ENCODE results near the gene LGALS9.
"Not testable (repeated sequence)": the region's sequence is repeated elsewhere in the genome, so short reads cannot be mapped to it uniquely, and the experiment has no call there.

Gene LGALS9

DNA sequence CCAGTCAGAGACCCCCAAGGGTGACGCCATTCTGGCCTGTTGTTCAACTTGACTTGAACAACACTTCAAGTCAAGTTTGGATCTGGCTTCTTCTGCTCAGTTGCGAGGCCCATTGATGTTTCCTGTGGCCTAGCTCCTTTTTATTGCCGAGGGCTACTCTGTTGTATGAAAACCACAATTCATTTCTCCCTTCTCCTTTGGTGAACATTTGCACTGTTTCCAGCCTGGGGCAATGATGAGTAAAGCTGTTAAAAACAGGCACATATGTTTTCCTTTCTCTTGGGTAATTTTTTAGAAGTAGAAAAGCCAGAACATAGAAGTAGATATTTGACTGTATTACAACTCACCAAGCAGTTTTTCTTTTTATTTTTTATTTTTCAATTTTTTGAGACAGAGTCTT, 1.7 kb upstream of the LGALS9 start:
- not testable (repeated sequence) for DNase-seq (ENCODE audit: low read depth, low spot score)

DNA sequence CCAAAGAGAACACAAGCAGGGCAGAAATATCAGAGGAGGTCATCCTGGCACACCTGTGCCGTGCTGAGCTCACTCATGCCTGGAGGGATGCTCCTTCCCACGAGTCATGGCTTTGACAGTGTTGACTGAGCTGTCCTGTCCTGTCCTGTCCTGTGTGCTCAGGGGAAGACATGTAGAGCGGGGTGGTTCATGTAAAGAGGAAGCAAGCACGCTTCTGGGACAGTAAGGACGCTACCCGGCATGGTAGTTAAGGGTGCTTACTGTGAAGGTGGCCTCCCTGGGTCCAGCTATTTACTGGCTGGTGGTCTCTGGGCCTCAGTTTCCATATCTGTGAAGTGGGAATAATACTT, 398 bp downstream of the LGALS9 start:
- DNase-seq (ENCODE audit: low read depth, low spot score) = no peak

DNA sequence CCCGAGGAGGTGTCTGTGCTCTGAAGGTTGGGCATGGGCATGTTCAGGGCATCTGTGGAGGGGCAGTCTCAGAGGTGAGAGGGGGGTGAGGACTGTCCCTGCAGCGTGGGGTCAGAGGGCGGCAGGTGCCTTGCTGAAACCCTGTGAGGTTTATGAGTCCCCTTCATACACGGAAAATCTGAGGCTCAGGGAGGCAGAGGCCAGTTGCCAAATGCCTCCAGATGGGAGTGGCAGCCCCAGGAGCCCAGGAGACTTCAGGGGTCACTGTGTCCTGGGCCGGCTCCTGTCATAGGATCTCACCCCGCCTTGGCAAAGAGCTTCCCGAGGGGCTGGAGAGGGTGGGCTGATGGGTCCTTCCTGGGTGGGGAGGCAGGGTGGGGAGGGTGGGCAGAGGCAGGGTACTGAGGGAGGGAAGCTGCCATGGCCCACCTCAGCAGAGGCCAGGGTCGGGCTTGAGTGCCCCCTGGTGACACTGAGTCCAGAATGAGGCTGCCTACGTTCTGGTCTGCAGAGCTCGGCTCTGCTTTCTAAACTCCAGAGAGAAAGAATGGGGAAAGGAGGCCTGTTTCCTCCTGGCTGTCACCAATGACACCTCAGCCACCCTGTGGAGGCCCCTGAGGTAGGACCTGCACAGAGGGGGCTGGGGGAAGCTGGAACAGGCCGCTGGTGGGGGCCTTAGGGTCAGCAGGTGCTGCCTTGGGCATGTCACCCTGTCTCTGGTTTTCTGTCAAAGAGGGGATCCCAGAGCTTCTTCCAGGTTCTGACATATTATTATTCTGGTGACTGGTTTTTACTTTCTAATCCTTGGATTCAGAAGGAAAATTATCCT, 1.1 kb downstream of the LGALS9 start:
- DNase-seq (ENCODE audit: low read depth, low spot score) = no peak

DNA sequence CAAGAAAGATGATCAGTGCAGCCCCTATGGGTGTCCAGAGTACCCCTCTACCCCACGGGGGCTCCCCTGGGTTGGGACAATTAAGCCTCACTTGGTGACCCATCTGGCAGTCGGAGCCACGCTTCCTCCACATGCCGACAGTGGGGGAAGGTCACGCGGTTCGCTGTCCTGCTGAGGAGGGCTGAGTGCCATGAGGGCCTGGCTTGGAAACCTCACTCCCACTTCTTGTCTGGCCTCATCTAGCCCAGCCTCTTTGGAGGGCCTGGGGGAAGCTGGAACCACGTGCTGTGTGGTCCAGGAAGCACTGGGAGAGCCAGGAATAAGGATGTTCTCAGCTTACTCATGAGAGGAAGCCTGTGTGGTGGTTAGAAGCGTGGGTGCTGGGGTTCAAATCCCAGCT, 1.8 kb downstream of the LGALS9 start:
- DNase-seq (ENCODE audit: low read depth, low spot score) = peak; percentile 10

DNA sequence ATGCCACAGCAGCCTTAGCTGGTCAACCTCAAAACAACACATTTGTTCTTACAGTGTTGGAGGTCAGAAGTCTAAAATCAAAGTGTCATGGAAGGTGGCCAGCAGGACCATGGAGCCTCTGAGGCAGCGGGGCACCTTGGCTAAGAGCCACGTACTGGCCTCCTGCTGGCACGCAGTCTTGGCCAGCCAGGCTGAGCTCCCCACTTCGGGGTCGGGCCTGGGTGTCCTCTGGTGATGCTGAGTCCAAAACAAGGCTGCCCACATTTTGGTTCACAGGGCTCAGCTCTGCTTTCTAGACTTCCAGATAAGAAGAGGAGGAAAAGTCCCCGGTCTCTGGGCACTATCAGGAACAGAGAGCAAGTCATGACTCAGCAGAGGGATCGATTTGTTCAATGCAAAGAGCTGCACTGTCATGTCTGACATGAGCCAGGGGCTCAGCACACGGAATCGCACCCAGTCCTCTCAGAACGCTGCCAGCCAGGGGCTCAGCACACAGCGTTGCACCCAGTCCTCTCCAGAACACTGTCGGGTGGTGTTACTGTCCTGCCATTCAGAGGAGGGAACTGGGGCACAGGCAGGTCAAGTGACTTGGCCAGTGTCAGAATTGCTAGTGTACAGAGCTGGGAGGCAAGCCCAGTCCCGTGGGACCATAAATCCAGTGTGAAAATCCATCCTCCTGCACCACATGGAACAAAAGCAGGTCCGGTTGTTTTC, 2.5 kb downstream of the LGALS9 start:
- no peak for DNase-seq (ENCODE audit: low read depth, low spot score)

DNA sequence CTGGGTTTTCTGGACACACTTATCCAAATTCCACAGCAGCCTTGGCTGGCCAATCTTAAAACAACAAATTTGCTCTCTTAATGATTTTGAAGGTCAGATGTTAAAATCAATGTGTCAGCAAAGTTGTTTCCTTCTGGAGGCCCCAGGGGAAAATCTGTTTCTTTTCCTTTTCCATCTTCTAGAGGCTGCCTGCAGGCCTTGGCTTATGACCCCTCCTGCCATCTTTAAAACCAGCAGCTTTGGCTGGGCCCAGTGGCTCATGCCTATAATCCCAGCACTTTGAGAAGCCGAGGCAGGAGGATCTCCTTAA, 3.0 kb downstream of the LGALS9 start:
- DNase-seq (ENCODE audit: low read depth, low spot score) = no peak

DNA sequence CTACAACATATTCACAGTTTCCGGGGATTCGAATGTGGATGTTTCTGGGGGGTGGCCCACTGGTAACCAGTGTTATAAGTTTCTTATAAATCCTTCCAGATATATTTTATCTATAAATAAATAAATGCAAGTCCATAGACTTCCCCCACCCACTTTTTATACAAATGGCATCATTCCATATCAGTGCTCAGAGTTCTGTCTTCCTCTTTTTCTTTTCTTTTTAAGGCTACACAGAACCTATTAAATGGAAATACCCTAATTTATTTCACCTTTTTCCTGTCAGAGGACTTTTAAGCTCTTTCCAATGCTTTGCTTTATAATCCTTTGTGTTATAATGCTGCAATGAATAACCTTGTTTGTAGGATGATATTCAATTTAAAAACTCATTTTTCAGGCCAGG, 3.8 kb downstream of the LGALS9 start:
- no peak for DNase-seq (ENCODE audit: low read depth, low spot score)

DNA sequence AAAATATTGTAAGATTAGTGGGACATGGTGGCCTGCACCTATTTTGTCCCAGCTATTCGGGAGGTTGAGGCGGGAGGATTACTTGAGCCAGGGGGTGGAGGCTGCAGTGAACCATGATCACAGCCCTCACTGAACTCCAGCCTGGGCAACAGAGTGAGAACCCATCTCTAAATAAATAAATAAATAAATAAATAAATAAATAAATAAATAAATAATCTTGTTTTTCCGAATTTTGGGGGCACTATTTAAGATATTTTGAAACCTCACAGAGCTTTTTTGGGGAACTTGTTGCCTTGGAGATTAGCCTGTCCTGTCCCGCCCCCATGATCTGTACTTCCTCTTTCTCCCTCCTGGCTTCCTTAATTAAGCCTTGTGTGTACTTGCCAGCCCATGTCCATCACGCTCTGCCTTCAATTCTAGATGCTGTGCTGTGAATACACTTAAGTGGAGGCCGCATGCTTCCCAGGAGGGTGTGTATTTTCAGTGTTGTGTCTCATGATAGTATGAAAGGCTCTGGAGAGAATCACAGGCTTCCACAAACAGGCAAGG, 4.4 kb downstream of the LGALS9 start:
- DNase-seq (ENCODE audit: low read depth, low spot score) = no peak

DNA sequence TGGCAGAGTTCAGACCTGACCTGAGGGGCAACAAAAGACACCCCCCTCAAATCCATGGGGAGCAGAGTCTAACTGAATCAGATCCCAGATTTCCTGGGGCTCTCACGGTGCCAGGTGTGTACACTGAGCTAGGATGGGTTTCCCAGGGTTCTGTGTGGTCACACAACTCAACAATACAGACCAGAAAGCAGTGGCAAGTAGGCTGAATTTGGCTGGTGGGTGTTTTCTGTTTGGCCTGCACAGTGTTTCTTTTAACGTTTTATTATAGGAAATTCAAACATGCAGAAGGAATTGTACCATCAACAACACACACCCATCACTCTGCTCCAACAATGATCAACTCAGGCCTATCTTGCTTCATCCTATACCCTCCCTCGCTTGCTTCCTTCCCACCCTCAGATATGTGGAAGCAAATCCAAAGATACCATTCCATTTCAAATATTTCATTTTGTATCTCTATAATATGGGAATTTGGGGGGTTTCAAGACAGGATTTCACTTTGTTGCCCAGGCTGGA, 5.1 kb downstream of the LGALS9 start:
- DNase-seq (ENCODE audit: low read depth, low spot score) = not testable (repeated sequence)

DNA sequence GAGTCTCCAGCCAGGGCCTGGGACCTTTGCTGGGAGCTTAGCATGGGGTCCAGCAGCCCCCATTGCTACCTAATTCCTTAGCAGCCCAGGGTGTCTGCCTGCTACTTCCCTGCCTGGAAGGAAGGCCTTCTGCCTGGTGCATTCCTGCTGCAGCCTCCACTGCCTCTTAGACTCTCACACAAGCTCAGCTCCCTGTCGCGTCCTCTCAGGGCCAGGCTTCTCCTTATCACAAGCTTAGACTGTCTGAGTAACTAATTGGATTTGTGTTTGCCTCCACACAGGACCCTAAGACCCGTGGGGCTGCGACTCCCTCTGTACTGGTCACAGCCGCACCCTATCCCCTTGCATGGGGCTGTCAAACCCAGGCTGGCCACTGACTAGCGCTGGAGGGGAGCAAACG, 6.8 kb downstream of the LGALS9 start:
- DNase-seq (ENCODE audit: low read depth, low spot score) = not testable (repeated sequence)

DNA sequence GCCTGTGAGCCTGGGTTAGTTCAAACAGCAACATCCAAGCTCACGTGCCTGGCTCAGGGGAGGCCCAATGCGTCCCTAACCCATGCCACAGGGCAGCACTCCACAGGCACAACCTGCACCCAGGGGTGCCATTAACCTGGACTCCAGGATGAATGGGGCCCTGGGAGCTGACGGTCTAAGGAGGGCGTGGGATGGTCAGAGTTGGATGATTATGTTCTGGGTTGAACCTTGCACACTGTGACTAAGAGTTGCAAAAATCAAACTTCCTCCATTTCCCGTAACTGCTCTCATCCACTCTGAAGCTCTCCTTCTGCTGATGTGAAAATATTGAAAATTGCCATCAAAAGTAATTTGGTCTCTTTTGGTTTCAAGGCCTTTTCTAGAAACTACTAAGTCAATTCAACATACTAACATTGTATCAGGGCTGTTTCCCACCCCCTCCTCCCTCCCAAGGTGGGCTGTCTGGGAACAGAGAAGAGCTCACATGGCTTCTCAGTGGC, 7.5 kb downstream of the LGALS9 start:
- DNase-seq (ENCODE audit: low read depth, low spot score) = not testable (repeated sequence)

DNA sequence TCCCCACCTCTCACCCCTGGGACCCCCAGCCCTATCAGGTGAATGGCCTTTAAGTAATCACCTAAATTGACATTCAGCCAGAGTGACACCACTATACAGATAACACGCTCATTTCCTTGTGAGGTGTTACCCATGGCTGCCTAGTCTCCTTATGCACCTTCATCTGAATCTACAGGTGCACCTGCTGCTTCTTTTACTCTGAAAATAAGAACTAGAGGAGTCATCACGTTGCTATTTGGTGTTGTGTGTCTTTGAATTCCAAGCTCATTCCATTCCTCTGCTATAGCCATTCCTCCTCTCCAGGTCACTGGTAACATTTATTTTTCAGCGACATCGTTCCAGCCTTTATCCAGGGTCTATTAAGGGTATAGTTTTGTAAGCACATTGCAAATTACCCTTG, 9.8 kb downstream of the LGALS9 start:
- no peak for DNase-seq (ENCODE audit: low read depth, low spot score)

DNA sequence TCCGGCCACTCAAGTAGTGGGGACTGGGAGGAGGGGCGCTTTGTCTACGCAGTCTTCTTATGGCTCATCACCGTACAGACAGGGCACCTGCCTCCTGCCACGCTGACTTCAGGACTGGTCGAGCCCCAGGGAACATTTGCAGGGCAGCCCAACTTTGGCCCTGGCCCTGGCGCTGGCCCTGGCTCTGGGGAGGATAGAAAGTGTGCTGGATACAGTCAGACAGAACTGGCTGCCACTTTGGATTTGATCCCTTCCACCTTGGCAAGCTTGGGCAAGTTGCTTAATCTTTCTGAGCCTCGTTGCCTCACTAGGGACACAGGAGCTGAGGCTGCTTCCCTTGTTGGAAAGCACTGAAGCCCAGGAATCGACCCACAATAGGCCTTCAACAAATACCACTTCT, 13.6 kb downstream of the LGALS9 start:
- no peak for DNase-seq (ENCODE audit: low read depth, low spot score)

DNA sequence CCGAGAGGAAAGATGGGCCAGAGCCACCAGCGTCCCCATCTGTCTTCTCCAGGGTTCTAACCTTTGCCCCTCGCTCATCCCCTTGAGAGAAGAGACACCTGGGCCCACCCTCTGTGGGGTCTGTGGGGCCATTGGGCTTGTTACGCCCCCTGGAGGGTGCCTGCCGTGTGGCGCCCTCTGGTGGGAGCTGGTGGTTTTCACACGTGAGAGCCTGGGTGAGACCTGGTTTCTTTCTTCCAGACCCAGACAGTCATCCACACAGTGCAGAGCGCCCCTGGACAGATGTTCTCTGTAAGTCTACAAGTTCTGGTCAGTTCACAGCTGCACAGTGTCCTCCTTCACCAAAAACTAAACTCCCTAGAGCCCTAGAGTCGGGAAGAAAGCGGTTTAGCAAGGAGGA, 14.6 kb downstream of the LGALS9 start:
- not testable (repeated sequence) for DNase-seq (ENCODE audit: low read depth, low spot score)

DNA sequence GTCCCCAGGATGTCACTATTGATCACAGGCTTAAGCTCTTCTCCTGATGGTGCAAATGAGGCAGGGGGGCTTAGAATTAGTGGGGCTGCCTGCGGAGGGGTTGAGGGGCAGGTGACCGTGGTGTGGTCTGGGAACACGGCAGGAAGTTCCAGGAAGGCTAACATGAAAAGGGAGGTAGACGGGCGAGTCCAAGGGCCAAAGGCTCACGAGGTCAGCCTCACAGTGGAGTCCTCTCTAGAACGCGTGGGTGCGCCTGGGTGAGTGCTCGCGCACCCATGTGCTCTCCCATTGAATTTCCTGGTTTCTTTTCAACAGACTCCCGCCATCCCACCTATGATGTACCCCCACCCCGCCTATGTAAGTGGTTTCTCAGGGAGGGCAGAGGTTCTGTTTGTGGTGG, 15.2 kb downstream of the LGALS9 start:
- DNase-seq (ENCODE audit: low read depth, low spot score) = no peak

DNA sequence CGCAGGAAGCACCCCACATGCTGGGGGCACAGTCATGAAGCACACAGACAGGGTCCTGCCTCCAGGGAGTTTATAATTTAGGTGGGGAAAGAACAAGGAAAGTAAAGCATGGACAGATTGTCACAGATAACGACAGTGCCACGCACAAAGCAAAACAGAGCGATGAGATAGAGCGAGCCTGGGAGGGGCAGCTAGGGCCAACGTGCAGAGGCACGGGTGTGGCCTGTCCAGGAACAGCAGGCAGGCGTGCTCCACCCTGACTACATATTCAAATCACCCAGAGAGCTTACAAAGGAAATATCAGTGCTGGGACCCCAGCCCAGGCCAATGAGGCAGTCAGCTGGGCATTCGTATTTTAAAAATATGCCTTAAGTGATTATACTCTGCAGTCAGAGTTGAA, 16.8 kb downstream of the LGALS9 start:
- no peak for DNase-seq (ENCODE audit: low read depth, low spot score)

DNA sequence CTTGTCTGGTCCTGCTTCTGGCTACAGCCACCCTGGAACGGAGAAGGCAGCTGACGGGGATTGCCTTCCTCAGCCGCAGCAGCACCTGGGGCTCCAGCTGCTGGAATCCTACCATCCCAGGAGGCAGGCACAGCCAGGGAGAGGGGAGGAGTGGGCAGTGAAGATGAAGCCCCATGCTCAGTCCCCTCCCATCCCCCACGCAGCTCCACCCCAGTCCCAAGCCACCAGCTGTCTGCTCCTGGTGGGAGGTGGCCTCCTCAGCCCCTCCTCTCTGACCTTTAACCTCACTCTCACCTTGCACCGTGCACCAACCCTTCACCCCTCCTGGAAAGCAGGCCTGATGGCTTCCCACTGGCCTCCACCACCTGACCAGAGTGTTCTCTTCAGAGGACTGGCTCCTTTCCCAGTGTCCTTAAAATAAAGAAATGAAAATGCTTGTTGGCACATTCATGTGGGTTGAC, 18.2 kb downstream of the LGALS9 start:
- not testable (repeated sequence) for DNase-seq (ENCODE audit: low read depth, low spot score)

DNA sequence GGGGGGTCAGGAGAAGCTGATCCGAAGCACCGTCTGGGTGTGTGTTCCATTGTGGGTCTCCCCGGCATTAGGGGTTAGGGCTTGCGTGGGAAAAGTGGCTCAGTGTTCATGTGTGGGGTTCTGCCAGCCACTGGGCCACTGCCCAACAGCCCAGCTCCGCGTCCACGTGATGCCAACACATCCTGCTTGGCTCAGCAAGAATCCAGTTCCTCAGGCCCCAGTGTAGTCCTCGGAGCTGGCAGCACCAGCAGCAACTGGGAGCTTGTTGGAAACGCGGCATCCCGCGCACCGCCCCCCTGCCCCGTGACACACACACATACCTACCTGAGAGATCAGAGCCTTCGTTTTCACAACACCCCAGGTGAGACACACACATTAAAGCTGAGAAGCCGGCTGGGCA, 18.9 kb downstream of the LGALS9 start:
- DNase-seq (ENCODE audit: low read depth, low spot score) = no peak

DNA sequence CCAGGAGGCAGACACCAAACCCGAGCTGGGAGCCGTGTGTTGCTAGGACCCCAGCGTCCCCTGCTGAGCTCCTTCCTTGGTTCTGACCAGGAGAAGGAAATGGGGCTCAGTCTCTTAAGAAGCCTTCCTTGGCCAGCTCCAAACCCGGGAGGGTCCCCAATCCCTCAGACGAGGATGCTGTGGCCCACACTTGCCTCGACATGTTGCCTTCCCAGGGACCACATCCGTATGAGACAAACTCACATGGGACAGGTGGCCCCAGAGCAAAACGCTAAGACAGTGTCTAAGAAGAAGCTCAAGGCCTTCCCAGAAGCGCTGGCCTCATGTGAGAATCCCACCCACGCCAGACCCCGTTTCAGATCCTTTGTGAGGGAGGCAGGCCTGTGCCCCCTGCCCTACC, 19.8 kb downstream of the LGALS9 start:
- no peak for DNase-seq (ENCODE audit: low read depth, low spot score)

DNA sequence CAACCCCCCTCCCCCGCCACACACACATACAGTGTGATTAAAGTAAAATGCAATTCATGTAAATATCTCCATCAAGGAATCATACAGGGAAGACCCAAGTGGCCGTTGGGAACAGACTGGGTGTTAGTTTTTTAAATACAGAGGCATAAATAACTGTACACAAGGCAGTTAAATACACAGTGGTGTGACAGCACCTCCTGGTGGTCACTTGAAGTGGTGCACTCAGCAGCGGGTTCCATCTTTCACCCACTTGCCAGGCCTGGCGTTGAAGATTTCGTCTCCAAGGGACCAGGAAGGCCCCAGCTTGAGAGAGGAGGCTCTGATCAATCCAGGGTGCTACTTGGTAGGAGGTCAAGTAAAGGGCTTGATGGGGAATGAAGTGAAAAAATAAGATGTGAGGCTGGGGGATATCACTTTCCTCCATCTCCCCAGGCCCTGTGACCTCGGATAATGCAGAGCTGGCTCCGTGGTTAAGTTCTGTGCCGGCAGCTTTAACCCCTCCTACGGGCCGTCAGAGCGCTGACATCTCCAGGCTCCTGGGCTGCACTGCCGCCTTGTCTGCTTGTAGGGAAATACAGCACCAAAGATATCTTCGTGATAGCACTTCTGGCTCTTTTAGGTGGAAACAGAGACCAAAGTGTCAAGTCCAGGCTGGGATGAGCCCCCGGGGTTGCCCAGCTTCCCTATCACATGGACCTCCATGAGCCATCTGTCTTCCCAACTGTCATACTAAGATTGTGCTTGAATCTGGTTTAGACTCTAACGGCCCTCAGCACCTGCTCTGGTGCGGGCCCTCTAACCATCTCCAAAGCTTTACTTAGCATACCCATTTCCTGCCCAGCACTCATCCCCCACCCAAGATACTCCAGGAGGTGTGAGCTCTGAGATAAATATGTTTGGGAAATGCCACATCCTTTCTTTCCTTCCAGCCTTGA, 20.7 kb downstream of the LGALS9 start:
- no peak for DNase-seq (ENCODE audit: low read depth, low spot score)

DNA sequence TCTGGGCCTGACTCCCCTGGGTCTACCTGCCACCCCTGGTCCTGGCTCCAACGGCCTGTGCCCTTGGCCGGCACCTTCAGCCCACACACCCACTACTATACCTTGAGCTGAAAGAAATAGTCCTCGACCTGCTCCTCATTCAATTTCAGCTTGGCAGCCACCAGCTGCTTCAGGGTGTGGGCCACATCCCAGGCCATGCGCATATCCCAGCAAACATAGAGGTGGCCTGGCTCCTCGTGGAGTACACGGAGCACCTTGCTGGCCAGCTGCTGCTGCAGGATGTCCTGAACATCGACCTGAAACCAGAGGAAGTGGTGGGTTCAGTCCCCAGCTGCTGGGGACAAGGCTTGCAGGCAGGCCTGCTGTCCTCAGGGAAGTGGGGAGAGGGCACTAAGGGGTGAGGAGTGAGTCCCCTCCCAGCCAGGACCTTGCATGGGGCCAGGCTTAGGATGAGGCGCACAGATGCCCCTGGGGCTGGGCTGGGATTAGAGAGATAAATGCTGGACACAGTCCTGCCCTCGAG, 22.5 kb downstream of the LGALS9 start:
- not testable (repeated sequence) for DNase-seq (ENCODE audit: low read depth, low spot score)
